Measurements from ENCODE around the gene ARHGAP42. TPM values are rescaled to one million over a fixed set of nuclear protein-coding genes. Genes with fewer than 3 reads are reported as not detected.

The ARHGAP42 gene
- total and polyA plus RNA-seq, 5 donors from 2014 or later, result not detected

DNA sequence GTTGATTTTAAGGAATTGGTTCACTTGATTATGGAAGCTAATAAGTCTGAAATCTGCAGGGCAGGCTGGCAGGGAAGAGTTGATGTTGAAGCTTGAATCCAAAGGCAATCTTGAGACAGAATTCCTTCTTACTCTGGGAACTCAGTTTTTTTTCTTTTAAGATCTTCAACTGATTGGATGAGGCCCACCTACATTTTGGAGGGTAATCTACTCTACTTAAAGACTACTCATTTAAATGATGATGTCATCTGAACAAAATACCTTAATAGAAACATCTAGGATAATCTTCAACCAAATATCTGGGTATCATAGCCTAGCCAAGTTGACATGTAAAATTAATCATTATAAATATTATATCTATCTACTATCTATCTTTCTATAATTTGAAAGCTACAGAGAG lies 279.3 kb downstream of the ARHGAP42 start:
- ATAC-seq (ENCODE audit: low read depth in 2 of 2) (no peak), DNase-seq (no peak)
- Histone ChIP-seq H3K4me3 (ENCODE audit: low read depth, low read length) (no peak overlapping the region), H3K27ac (ENCODE audit: insufficient read depth, low read length, poor library complexity, severe bottlenecking) (no peak overlapping the region), H3K9me3 (ENCODE audit: control insufficient read depth in 2 of 2, low read length in 2 of 2) (no peaks in the 10 kb centered on the region), H3K4me1 (ENCODE audit: control insufficient read depth, insufficient read depth, low read length, poor library complexity, severe bottlenecking) (no peaks in the 10 kb centered on the region), H3K36me3 (ENCODE audit: control insufficient read depth, insufficient read depth, low read length) (no peaks in the 10 kb centered on the region), H3K27me3 (ENCODE audit: control insufficient read depth, insufficient read depth, low read length) (no peaks in the 10 kb centered on the region)
- Mint-ChIP-seq H3K27ac (no peak overlapping the region), H3K36me3 (no peaks in the 10 kb centered on the region), H3K4me3 (no peak overlapping the region), H3K4me1 (no peaks in the 10 kb centered on the region), H3K27me3 (no peaks in the 10 kb centered on the region), H3K9me3 (peaks cover 0 to 31% (median 3%) of the 10 kb centered on the region in 7 donors)

DNA sequence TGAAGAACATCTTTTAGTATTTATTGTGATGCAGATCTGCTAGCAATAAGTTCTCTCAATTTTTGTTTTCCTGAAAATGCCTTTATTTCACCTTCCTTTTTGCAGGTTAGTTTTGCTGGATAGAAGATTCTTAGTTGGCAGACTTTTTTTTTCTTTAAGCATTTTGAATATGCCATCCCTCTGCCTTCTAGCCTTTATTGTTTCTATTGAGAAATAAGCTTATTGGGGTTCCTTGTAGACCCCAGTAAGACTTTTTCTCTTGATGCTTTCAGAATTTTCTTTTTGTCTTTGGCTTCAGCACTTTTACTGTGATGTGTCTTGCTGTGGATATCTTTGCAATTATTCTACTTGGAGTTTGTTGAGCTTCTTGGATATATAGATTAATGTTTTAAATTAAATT lies 281.9 kb downstream of the ARHGAP42 start:
- H3K27me3 Mint-ChIP-seq, result no peaks in the 10 kb centered on the region
- no peak overlapping the region for H3K27ac Mint-ChIP-seq
- H3K36me3 ChIP-seq (ENCODE audit: control insufficient read depth, insufficient read depth, low read length), result no peaks in the 10 kb centered on the region
- H3K4me1 Mint-ChIP-seq, result no peaks in the 10 kb centered on the region
- DNase-seq (no peak), ATAC-seq (ENCODE audit: low read depth in 2 of 2) (no peak)
- H3K4me1 ChIP-seq (ENCODE audit: control insufficient read depth, insufficient read depth, low read length, poor library complexity, severe bottlenecking), result no peaks in the 10 kb centered on the region
- H3K4me3 Mint-ChIP-seq, result no peak overlapping the region
- H3K36me3 Mint-ChIP-seq, result no peaks in the 10 kb centered on the region
- H3K27me3 ChIP-seq (ENCODE audit: control insufficient read depth, insufficient read depth, low read length), result no peaks in the 10 kb centered on the region
- H3K27ac ChIP-seq (ENCODE audit: insufficient read depth, low read length, poor library complexity, severe bottlenecking), result no peak overlapping the region
- no peaks in the 10 kb centered on the region for H3K9me3 ChIP-seq (ENCODE audit: control insufficient read depth in 2 of 2, low read length in 2 of 2)
- peaks cover 0 to 30% (median 7%) of the 10 kb centered on the region in 7 donors for H3K9me3 Mint-ChIP-seq
- H3K4me3 ChIP-seq (ENCODE audit: low read depth, low read length), result no peak overlapping the region

GRCh38 chr11:100970283-100971164 lies 283.4 kb downstream of the ARHGAP42 start:
- H3K27me3 Mint-ChIP-seq, result no peaks in the 10 kb centered on the region
- no peak overlapping the region for H3K27ac Mint-ChIP-seq
- DNase-seq (no peak), ATAC-seq (ENCODE audit: low read depth in 2 of 2) (no peak)
- Histone ChIP-seq H3K36me3 (ENCODE audit: control insufficient read depth, insufficient read depth, low read length) (no peaks in the 10 kb centered on the region), H3K27ac (ENCODE audit: insufficient read depth, low read length, poor library complexity, severe bottlenecking) (no peak overlapping the region), H3K27me3 (ENCODE audit: control insufficient read depth, insufficient read depth, low read length) (no peaks in the 10 kb centered on the region), H3K4me3 (ENCODE audit: low read depth, low read length) (no peak overlapping the region), H3K9me3 (ENCODE audit: control insufficient read depth in 2 of 2, low read length in 2 of 2) (no peaks in the 10 kb centered on the region), H3K4me1 (ENCODE audit: control insufficient read depth, insufficient read depth, low read length, poor library complexity, severe bottlenecking) (no peaks in the 10 kb centered on the region)
- H3K4me3 Mint-ChIP-seq, result no peak overlapping the region
- H3K4me1 Mint-ChIP-seq, result no peaks in the 10 kb centered on the region
- H3K36me3 Mint-ChIP-seq, result no peaks in the 10 kb centered on the region
- peaks cover 0 to 27% (median 9%) of the 10 kb centered on the region in 7 donors for H3K9me3 Mint-ChIP-seq

GRCh38 chr11:100972046-100972445 lies 285.0 kb downstream of the ARHGAP42 start:
- no peaks in the 10 kb centered on the region for H3K27me3 Mint-ChIP-seq

DNA sequence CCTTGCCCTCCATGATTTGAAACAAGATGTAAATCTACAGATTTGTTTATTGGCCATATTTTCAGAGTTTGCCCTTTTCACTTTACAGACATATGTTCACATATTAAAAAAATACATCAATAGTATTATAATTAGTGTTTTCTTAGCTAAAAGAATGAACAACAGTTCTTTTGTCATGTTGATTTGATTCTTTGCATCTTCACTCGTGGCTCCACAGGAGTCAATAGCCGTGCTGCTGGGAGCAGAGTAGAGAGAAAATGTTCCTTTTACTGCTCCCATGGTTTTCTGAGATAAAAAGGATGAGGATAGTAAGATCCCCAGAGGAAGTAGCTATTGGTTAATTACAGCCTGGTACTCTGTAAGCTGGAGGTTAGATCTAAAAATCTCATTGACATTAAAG lies 291.4 kb downstream of the ARHGAP42 start:
- Histone ChIP-seq H3K4me1 (ENCODE audit: control insufficient read depth, insufficient read depth, low read length, poor library complexity, severe bottlenecking) (no peaks in the 10 kb centered on the region), H3K9me3 (ENCODE audit: control insufficient read depth in 2 of 2, low read length in 2 of 2) (no peaks in the 10 kb centered on the region), H3K4me3 (ENCODE audit: low read depth, low read length) (no peak overlapping the region), H3K27ac (ENCODE audit: insufficient read depth, low read length, poor library complexity, severe bottlenecking) (no peak overlapping the region), H3K36me3 (ENCODE audit: control insufficient read depth, insufficient read depth, low read length) (no peaks in the 10 kb centered on the region), H3K27me3 (ENCODE audit: control insufficient read depth, insufficient read depth, low read length) (no peaks in the 10 kb centered on the region)
- H3K4me3 Mint-ChIP-seq, result no peak overlapping the region
- H3K9me3 Mint-ChIP-seq, result peaks cover 0 to 10% (median 1%) of the 10 kb centered on the region in 7 donors
- no peaks in the 10 kb centered on the region for H3K36me3 Mint-ChIP-seq
- DNase-seq (no peak), ATAC-seq (ENCODE audit: low read depth in 2 of 2) (no peak)
- no peaks in the 10 kb centered on the region for H3K4me1 Mint-ChIP-seq
- H3K27me3 Mint-ChIP-seq, result no peaks in the 10 kb centered on the region
- H3K27ac Mint-ChIP-seq, result no peak overlapping the region

More at GRCh38 chr11:100972046-100972445, 285.0 kb downstream of the ARHGAP42 start:
- H3K9me3 ChIP-seq (ENCODE audit: control insufficient read depth in 2 of 2, low read length in 2 of 2), result no peaks in the 10 kb centered on the region
- H3K4me1 ChIP-seq (ENCODE audit: control insufficient read depth, insufficient read depth, low read length, poor library complexity, severe bottlenecking), result no peaks in the 10 kb centered on the region
- Mint-ChIP-seq H3K9me3 (peaks cover 0 to 27% (median 9%) of the 10 kb centered on the region in 7 donors), H3K4me1 (no peaks in the 10 kb centered on the region), H3K36me3 (no peaks in the 10 kb centered on the region), H3K4me3 (no peak overlapping the region), H3K27ac (no peak overlapping the region)
- H3K27ac ChIP-seq (ENCODE audit: insufficient read depth, low read length, poor library complexity, severe bottlenecking), result no peak overlapping the region
- H3K27me3 ChIP-seq (ENCODE audit: control insufficient read depth, insufficient read depth, low read length), result no peaks in the 10 kb centered on the region
- H3K36me3 ChIP-seq (ENCODE audit: control insufficient read depth, insufficient read depth, low read length), result no peaks in the 10 kb centered on the region
- ATAC-seq (ENCODE audit: low read depth in 2 of 2) (no peak), DNase-seq (no peak)
- H3K4me3 ChIP-seq (ENCODE audit: low read depth, low read length), result no peak overlapping the region

DNA sequence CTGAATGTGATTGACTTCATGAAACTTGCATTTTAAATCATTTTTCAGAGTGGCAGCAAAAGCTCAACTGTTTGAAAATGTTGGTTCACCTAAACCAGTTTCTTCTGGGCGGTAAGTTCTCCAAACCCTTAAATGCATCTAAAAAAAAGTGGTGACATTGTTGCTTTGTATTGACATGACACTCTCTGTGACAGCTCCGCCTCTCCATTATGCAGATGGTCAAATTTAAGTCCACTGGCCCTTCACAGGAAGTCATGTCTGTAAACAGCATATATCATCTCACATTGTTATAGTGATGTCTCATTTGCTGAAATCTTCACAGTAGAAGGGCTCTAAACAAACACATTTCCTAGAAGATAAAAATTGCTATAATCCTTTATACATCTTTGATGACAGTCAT lies 291.9 kb downstream of the ARHGAP42 start:
- H3K27me3 Mint-ChIP-seq, result no peaks in the 10 kb centered on the region
- no peaks in the 10 kb centered on the region for H3K4me1 Mint-ChIP-seq
- Histone ChIP-seq H3K9me3 (ENCODE audit: control insufficient read depth in 2 of 2, low read length in 2 of 2) (no peaks in the 10 kb centered on the region), H3K27me3 (ENCODE audit: control insufficient read depth, insufficient read depth, low read length) (no peaks in the 10 kb centered on the region), H3K4me1 (ENCODE audit: control insufficient read depth, insufficient read depth, low read length, poor library complexity, severe bottlenecking) (no peaks in the 10 kb centered on the region), H3K4me3 (ENCODE audit: low read depth, low read length) (no peak overlapping the region), H3K36me3 (ENCODE audit: control insufficient read depth, insufficient read depth, low read length) (no peaks in the 10 kb centered on the region), H3K27ac (ENCODE audit: insufficient read depth, low read length, poor library complexity, severe bottlenecking) (no peak overlapping the region)
- peaks cover 0 to 9% (median 1%) of the 10 kb centered on the region in 7 donors for H3K9me3 Mint-ChIP-seq
- H3K36me3 Mint-ChIP-seq, result no peaks in the 10 kb centered on the region
- H3K27ac Mint-ChIP-seq, result no peak overlapping the region
- DNase-seq (no peak), ATAC-seq (ENCODE audit: low read depth in 2 of 2) (no peak)
- no peak overlapping the region for H3K4me3 Mint-ChIP-seq

GRCh38 chr11:100980156-100980555 lies 293.1 kb downstream of the ARHGAP42 start:
- no peak overlapping the region for H3K4me3 Mint-ChIP-seq
- DNase-seq, result no peak
- no peak overlapping the region for H3K27ac Mint-ChIP-seq

More at GRCh38 chr11:100980156-100980555, 293.1 kb downstream of the ARHGAP42 start:
- H3K4me1 ChIP-seq (ENCODE audit: control insufficient read depth, insufficient read depth, low read length, poor library complexity, severe bottlenecking), result no peaks in the 10 kb centered on the region
- H3K27ac ChIP-seq (ENCODE audit: insufficient read depth, low read length, poor library complexity, severe bottlenecking), result no peak overlapping the region
- Mint-ChIP-seq H3K36me3 (no peaks in the 10 kb centered on the region), H3K9me3 (peaks cover 0 to 9% (median 0%) of the 10 kb centered on the region in 7 donors), H3K27me3 (no peaks in the 10 kb centered on the region), H3K4me1 (no peaks in the 10 kb centered on the region)
- H3K27me3 ChIP-seq (ENCODE audit: control insufficient read depth, insufficient read depth, low read length), result no peaks in the 10 kb centered on the region
- H3K9me3 ChIP-seq (ENCODE audit: control insufficient read depth in 2 of 2, low read length in 2 of 2), result no peaks in the 10 kb centered on the region
- no peaks in the 10 kb centered on the region for H3K36me3 ChIP-seq (ENCODE audit: control insufficient read depth, insufficient read depth, low read length)
- no peak for ATAC-seq (ENCODE audit: low read depth in 2 of 2)
- H3K4me3 ChIP-seq (ENCODE audit: low read depth, low read length), result no peak overlapping the region
